B cell (primary cell): ENCODE data around the gene S100A13. TPM values are rescaled to one million over a fixed set of nuclear protein-coding genes. Genes with fewer than 3 reads are reported as not detected.

ENCODE experiments used
- ATAC-seq: fragments of 200-7000 bp; cut with Tn5 transposase; one replicate; pipeline ENCODE4 v1.10.0; 2021; ENCODE audit warnings: low read depth, mild to moderate bottlenecking, moderate number of reproducible peaks, moderate library complexity
- CTCF ChIA-PET: fragments of 350-600 bp; sonication (Branson Sonifier 250); formaldehyde crosslinking; loops from one replicate; lab custom pipeline; 2021; ENCODE audit warnings: antibody characterized with exemption, inconsistent platforms; lab: Charles Lee
- POLR2A ChIA-PET: fragments of 350-600 bp; sonication (Branson Sonifier 250); formaldehyde crosslinking; loops from one replicate; lab custom pipeline; 2021; ENCODE audit warnings: antibody characterized with exemption; lab: Charles Lee
- DNase-seq: peaks from one replicate; pipeline ENCODE4 v3.0.0; 2013
- H2AFZ ChIP-seq: 2 replicates; pipeline ENCODE4 v1.6.1; 2012; ENCODE audit warnings: mild to moderate bottlenecking, low read depth, low read length; ENCODE audit not compliant: insufficient read depth, poor library complexity, severe bottlenecking
- H3K27ac ChIP-seq, 2 donors: 1 replicate in 1 of 2; 2 replicates in 1 of 2; pipeline ENCODE4 v1.5.1; 2012 to 2013; ENCODE audit warnings: low read length in 2 of 2, mild to moderate bottlenecking in 2 of 2, moderate library complexity in 1 of 2
- H3K27me3 ChIP-seq, 4 experiments: fragments of 200-600 bp in 1 of 4; sonication (generic) in 1 of 4; replicated peaks in 1 of 4; 1 replicate in 2 of 4; 2 replicates in 2 of 4; pipeline versions ENCODE4 v1.6.1 to v1.7.0; 2013 to 2016; ENCODE audit warnings: low read length in 3 of 4, mild to moderate bottlenecking in 2 of 4, mixed read lengths in 1 of 4, moderate library complexity in 1 of 4; ENCODE audit not compliant: insufficient read depth in 4 of 4, control insufficient read depth in 3 of 4; ENCODE audit errors: control extremely low read depth in 1 of 4
- H3K36me3 ChIP-seq, 2 experiments: replicated peaks in 1 of 2; 1 replicate in 1 of 2; 2 replicates in 1 of 2; pipeline versions ENCODE4 v1.6.1 to v1.7.1; 2013; ENCODE audit warnings: low read length in 1 of 2; ENCODE audit not compliant: insufficient read depth in 2 of 2, control insufficient read depth in 1 of 2; ENCODE audit errors: control extremely low read depth in 1 of 2, extremely low read depth in 1 of 2
- H3K4me1 ChIP-seq, 2 donors: fragments of 200-600 bp in 1 of 2; sonication (generic) in 1 of 2; 1 replicate in 1 of 2; 2 replicates in 1 of 2; pipeline versions ENCODE4 v1.5.1 to v1.6.1; 2013 to 2017; ENCODE audit warnings: low read length in 2 of 2; ENCODE audit not compliant: control insufficient read depth in 2 of 2, insufficient read depth in 2 of 2
- H3K4me2 ChIP-seq: replicated peaks from 2 replicates; pipeline ENCODE3; 2012; ENCODE audit warnings: mild to moderate bottlenecking, low read depth, low read length; ENCODE audit not compliant: poor library complexity, severe bottlenecking
- H3K4me3 ChIP-seq, 5 experiments: fragments of 200-600 bp in 1 of 5; sonication (generic) in 1 of 5; 1 replicate in 3 of 5; 2 replicates in 2 of 5; pipeline versions ENCODE4 v1.5.1 to v1.7.0; 2011 to 2016; ENCODE audit warnings: low read length in 4 of 5, mild to moderate bottlenecking in 4 of 5, low read depth in 2 of 5, control low read depth in 1 of 5, moderate library complexity in 1 of 5; ENCODE audit not compliant: insufficient read depth in 1 of 5; ENCODE audit errors: control extremely low read depth in 1 of 5, extremely low read depth in 1 of 5
- H3K79me2 ChIP-seq: fragments of 200-600 bp; sonication (generic); one replicate; pipeline ENCODE4 v1.6.0; 2016; ENCODE audit warnings: low read length; ENCODE audit not compliant: control insufficient read depth, insufficient read depth
- H3K9ac ChIP-seq: fragments of 200-600 bp; sonication (generic); 2 replicates; pipeline ENCODE4 v1.6.1; 2017; ENCODE audit warnings: mild to moderate bottlenecking, low read length, moderate library complexity
- H3K9me3 ChIP-seq, 3 donors: one replicate each; pipeline versions ENCODE4 v1.6.1 to v1.7.1; 2013; ENCODE audit warnings: low read length in 2 of 3; ENCODE audit not compliant: control insufficient read depth in 2 of 3, insufficient read depth in 1 of 3; ENCODE audit errors: control extremely low read depth in 1 of 3
- H4K20me1 ChIP-seq: 2 replicates; pipeline ENCODE4 v1.6.0; 2012; ENCODE audit warnings: mild to moderate bottlenecking, low read length; ENCODE audit not compliant: insufficient read depth, control insufficient read depth, poor library complexity, severe bottlenecking
- H3K27ac Mint-ChIP-seq: one replicate; pipeline ENCODE4 v1.8.0; 2021; ENCODE audit warnings: mixed read lengths
- H3K27me3 Mint-ChIP-seq: one replicate; pipeline ENCODE4 v1.8.0; 2021; ENCODE audit warnings: mixed read lengths
- H3K4me1 Mint-ChIP-seq: one replicate; pipeline ENCODE4 v1.8.0; 2021; ENCODE audit warnings: mixed read lengths
- H3K4me3 Mint-ChIP-seq: one replicate; pipeline ENCODE4 v1.8.0; 2021; ENCODE audit warnings: mixed read lengths
- H3K9me3 Mint-ChIP-seq: one replicate; pipeline ENCODE4 v1.8.0; 2022; ENCODE audit warnings: mixed read lengths; ENCODE audit not compliant: insufficient read depth
- EZH2 ChIP-seq: IDR thresholded peaks from 2 replicates; pipeline ENCODE4 v1.6.1; 2012; ENCODE audit warnings: borderline replicate concordance, low read depth, mild to moderate bottlenecking, moderate library complexity, low read length; ENCODE audit not compliant: insufficient read depth, poor library complexity, severe bottlenecking
- WGBS: methylation state at CpG from one replicate; pipeline ENCODE4 v1.1.5; 2013; ENCODE audit warnings: missing lambda C conversion rate; ENCODE audit not compliant: insufficient coverage; 5-methylcytosine and 5-hydroxymethylcytosine counted together
- intact Hi-C: fragments of 100-400 bp; cut with micrococcal nuclease; formaldehyde crosslinking; loops from one replicate; pipeline ENCODE4 v1.10.0; 2022
- polyA plus RNA-seq: library from polyadenylated mRNA; depleted of rRNA; stranded (reverse); fragments of >200 nt; gene quantifications from 2 replicates; pipeline ENCODE4 v1.2.3, GENCODE V29; 2012
- total RNA-seq, 2 donors: library from RNA; stranded (reverse); fragments of 120-200 nt in 1 of 2; gene quantifications; 1 replicate in 1 of 2; 2 replicates in 1 of 2; pipeline versions ENCODE4 v1.2.3 to v1.2.4, GENCODE V29; 2013 to 2022
- TF ChIP-seq, protein P1 (sequence below): fragments of 200-600 bp; IDR thresholded peaks from one replicate; pipeline ENCODE4 v1.8.0; 2022; ENCODE audit warnings: antibody characterized with exemption, mild to moderate bottlenecking

The S100A13 gene
- total and polyA plus RNA-seq, 2 donors (not counting 1 experiment from before 2014, with no cell fraction given), result 9.8 to 17.8 TPM

DNA sequence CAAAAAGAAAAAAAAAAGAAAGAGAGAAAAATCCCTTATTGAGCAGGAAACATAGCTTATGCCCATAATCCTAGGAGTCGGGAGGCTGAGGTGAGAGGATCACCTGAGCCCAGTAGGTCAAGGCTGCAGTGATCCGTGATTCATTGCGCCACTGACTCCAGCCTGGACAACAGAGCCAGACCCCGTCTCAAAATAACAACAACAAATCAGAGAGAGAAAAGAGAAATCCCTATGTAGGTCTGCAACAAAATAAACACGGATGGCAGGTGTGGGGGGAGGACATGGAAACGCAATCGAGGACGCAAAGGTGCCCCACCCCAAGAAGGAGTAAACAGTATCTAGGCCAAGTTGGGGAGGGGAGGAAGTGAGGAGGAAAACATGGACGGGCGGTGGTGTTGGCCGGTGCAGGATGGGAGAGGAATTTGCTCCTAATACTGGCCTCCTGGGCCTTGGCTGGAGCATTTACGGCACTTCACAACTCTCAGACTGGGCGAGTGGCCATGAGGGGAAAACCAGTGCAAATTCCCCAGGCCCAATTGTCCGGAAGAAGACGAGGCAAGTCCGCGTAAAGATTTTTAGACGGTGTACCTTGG lies 6.0 kb upstream of the S100A13 start:
- TF ChIP-seq, protein P1, sequence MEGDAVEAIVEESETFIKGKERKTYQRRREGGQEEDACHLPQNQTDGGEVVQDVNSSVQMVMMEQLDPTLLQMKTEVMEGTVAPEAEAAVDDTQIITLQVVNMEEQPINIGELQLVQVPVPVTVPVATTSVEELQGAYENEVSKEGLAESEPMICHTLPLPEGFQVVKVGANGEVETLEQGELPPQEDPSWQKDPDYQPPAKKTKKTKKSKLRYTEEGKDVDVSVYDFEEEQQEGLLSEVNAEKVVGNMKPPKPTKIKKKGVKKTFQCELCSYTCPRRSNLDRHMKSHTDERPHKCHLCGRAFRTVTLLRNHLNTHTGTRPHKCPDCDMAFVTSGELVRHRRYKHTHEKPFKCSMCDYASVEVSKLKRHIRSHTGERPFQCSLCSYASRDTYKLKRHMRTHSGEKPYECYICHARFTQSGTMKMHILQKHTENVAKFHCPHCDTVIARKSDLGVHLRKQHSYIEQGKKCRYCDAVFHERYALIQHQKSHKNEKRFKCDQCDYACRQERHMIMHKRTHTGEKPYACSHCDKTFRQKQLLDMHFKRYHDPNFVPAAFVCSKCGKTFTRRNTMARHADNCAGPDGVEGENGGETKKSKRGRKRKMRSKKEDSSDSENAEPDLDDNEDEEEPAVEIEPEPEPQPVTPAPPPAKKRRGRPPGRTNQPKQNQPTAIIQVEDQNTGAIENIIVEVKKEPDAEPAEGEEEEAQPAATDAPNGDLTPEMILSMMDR, result no peak
- TF ChIP-seq EZH2, result no peak

More for the DNA sequence above, 6.0 kb upstream of the S100A13 start:
- DNase-seq, result no peak
- H3K27ac Mint-ChIP-seq, result peak overlapping the region; percentile 100
- Histone ChIP-seq H3K9ac (peak overlapping the region; percentile 99), H3K4me1 (peaks cover 9 to 30% of the 10 kb centered on the region in 2 donors), H2AFZ (no peak overlapping the region), H3K4me3 (peak overlapping the region in 4 of 5 experiments; percentile 41 to 100 (median 94)), H3K27me3 (no peaks in the 10 kb centered on the region), H3K9me3 (peaks cover 0 to 7% (median 0%) of the 10 kb centered on the region in 3 donors), H4K20me1 (peaks cover 17% of the 10 kb centered on the region), H3K4me2 (peak overlapping the region; percentile 76), H3K27ac (peak overlapping the region; percentile 97 to 99), H3K79me2 (peaks cover 40% of the 10 kb centered on the region), H3K36me3 (peaks cover 15 to 25% of the 10 kb centered on the region in 2 experiments)
- peaks cover 42% of the 10 kb centered on the region for H3K4me1 Mint-ChIP-seq
- no peaks in the 10 kb centered on the region for H3K9me3 Mint-ChIP-seq
- H3K4me3 Mint-ChIP-seq, result peak overlapping the region; percentile 97
- intact Hi-C loops, result loop anchor here (1.0 to 10.0 kb wide), 6 partner anchors 35 to 150 kb away; partner anchors contain the start of gene S100A6
- 70% methylated on average over 11 of the region's 18 CpGs for WGBS
- H3K27me3 Mint-ChIP-seq, result no peaks in the 10 kb centered on the region
- ATAC-seq, result no peak
- ChIA-PET CTCF (interaction anchor here (0.9 to 3.3 kb wide), 5 partner anchors 29 to 639 kb away, joined by 3 to 32 read pairs (median 6); no protein-coding TSS in a partner anchor), POLR2A (interaction anchor here (0.8 to 2.7 kb wide), 23 partner anchors 10 to 587 kb away, joined by 3 to 17 read pairs (median 5); partner anchors contain the start of genes CREB3L4, ILF2, INTS3 and JTB)
